Activated T-helper 1 cell treated with anti-CD3 and anti-CD28 coated beads, Interleukin-12 subunit alpha, Interleukin-12 subunit beta, Interleukin-2, Interleukin-4 antibody, amounts not matched to agents 30 ng/mL and 10 ng/mL and 1 ng/mL, durations not matched to agents 14 hours and 24 hours and 36 hours (primary cell): ENCODE measurements around the gene SNAI1. TPM values are rescaled to one million over a fixed set of nuclear protein-coding genes. Genes with fewer than 3 reads are reported as not detected.

Source experiments
- DNase-seq: peaks from one replicate; pipeline ENCODE4 v3.0.0; 2021; ENCODE audit warnings: low spot score
- H3K27ac Mint-ChIP-seq: one replicate; pipeline ENCODE4 v1.8.0; 2021; ENCODE audit warnings: mild to moderate bottlenecking, mixed read lengths
- H3K27me3 Mint-ChIP-seq: one replicate; pipeline ENCODE4 v1.8.0; 2022; ENCODE audit warnings: mild to moderate bottlenecking, moderate library complexity, mixed read lengths; ENCODE audit not compliant: insufficient read depth
- H3K36me3 Mint-ChIP-seq: one replicate; pipeline ENCODE4 v1.8.0; 2021; ENCODE audit warnings: low read depth, mixed read lengths
- H3K4me1 Mint-ChIP-seq: one replicate; pipeline ENCODE4 v1.8.0; 2021; ENCODE audit warnings: low read depth, mixed read lengths
- H3K4me3 Mint-ChIP-seq: one replicate; pipeline ENCODE4 v1.8.0; 2021; ENCODE audit warnings: mild to moderate bottlenecking, moderate library complexity, mixed read lengths
- H3K9me3 Mint-ChIP-seq: one replicate; pipeline ENCODE4 v1.8.0; 2021; ENCODE audit warnings: mixed read lengths
- intact Hi-C: fragments of 100-400 bp; cut with micrococcal nuclease; formaldehyde crosslinking; loops from one replicate; pipeline ENCODE4 v1.15.1; 2024
- total RNA-seq: library from RNA; stranded (reverse); gene quantifications from 2 replicates; pipeline ENCODE4 v1.2.3, GENCODE V29; 2022

The SNAI1 gene
- total RNA-seq, 1 donor from 2014 or later, result 3.9 TPM

DNA sequence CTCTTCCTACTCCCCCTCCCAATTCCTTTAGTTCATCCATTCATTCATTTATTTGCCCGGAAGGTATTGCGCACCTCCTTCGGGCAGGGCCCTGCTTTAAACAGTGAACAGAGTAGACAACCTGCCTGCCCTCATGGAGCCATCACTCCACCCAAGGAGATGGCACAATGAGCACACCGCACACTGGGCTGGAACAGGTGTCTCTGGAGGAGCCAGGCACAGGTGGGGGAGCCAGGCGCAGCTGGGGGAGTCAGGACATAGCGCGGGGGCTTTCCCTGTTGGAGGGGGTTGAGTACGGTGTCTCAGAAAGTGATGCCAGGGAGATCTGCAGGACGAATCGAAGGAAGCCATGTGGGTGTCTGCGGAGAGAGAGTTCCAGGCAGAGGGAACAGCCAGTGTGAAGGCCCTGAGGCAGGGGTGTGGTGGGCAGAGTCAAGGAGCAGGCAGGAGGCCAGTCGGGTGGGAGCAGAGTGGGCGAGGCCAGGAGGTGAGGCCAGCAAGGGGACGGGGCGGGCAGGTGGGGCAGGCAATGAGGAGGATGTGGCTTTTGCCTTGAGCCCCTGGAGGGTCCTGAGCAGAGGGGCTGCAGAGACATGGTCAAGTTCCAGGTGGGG is 46.4 kb downstream of the SNAI1 start:
- no peaks in the 10 kb centered on the region for H3K4me1 Mint-ChIP-seq
- intact Hi-C loops, result no loop called here
- no peak overlapping the region for H3K27ac Mint-ChIP-seq

DNA sequence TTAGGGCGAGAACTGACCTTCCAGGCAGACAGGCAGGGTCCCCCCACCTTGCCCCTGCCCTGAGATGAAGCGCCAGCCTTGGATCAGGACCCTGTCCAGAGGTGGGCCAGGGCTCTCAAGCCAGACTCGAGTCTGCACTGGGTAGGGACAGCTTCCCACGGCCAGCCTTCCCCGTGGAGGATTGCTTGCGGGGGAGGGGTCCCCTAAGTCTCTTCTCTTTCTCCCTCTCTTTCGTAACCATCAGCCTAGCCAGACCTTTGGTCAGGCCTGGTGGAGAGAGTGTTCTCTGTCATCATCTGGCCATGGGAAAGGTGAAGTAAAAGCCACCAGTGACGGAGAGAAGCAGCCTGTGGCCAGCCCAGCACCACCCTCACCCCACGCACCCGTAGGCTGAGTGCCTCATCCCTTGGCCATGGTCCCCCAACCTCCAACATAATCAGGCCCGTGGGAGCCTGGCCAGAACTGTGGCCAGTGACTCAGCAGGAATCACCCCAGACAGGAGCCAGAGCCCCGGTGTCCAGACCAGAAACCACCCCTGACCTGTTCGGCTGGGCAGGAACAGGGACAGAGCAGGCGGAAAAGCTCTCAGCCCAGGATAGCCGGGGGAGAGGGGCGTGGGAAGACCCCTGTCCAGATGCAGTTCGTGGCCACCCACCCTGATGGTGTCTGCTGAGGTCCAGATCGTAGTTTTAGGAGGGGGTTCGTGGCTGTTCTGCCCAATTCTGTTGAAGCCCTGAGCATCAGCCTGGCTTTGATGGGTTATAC is 47.1 kb downstream of the SNAI1 start:
- DNase-seq, result no peak
- Mint-ChIP-seq H3K4me3 (no peak overlapping the region), H3K27me3 (no peaks in the 10 kb centered on the region), H3K9me3 (no peaks in the 10 kb centered on the region), H3K4me1 (no peaks in the 10 kb centered on the region), H3K27ac (no peak overlapping the region), H3K36me3 (no peaks in the 10 kb centered on the region)
- intact Hi-C loops, result no loop called here

More for the DNA sequence above, 46.4 kb downstream of the SNAI1 start:
- no peak for DNase-seq
- no peaks in the 10 kb centered on the region for H3K27me3 Mint-ChIP-seq
- no peaks in the 10 kb centered on the region for H3K9me3 Mint-ChIP-seq
- H3K36me3 Mint-ChIP-seq, result no peaks in the 10 kb centered on the region
- H3K4me3 Mint-ChIP-seq, result no peak overlapping the region

DNA sequence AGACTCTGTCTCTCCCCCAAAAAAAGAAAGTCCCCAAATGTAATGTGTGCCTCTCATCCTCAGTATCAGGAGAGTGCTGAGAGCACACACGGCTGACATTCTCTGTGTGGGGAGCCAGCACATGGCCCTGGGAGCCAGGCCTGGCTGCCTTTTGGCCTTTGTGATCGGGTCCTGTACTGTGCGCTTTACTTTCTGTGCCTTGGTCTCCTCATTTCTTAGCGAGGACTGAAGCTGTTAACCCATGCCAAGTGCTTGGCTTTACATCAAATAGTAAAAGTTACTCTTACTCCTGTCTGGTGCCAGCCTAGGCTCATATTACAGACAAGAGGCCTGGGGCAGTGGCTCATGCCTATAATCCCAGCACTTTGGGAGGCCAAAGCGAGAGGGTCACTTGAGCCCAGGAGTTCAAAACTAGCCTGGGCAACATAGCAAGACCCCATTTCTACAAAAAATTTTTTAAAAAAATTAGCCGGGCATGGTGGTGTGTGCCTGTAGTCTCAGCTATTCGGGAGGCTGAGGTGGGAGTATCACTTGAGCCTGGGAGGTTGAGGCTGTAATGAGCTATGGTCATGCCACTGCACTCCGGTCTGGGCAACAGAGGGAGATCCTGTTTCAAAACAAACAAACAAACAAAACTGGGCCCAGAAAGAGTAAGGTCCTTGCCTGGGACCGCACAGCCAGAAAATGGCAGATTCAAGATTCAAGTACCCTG is 50.3 kb downstream of the SNAI1 start:
- H3K4me3 Mint-ChIP-seq, result no peak overlapping the region
- DNase-seq, result no peak
- H3K27me3 Mint-ChIP-seq, result no peaks in the 10 kb centered on the region
- no peak overlapping the region for H3K27ac Mint-ChIP-seq
- H3K4me1 Mint-ChIP-seq, result no peaks in the 10 kb centered on the region
- no peaks in the 10 kb centered on the region for H3K9me3 Mint-ChIP-seq
- no peaks in the 10 kb centered on the region for H3K36me3 Mint-ChIP-seq
- intact Hi-C loops, result no loop called here

DNA sequence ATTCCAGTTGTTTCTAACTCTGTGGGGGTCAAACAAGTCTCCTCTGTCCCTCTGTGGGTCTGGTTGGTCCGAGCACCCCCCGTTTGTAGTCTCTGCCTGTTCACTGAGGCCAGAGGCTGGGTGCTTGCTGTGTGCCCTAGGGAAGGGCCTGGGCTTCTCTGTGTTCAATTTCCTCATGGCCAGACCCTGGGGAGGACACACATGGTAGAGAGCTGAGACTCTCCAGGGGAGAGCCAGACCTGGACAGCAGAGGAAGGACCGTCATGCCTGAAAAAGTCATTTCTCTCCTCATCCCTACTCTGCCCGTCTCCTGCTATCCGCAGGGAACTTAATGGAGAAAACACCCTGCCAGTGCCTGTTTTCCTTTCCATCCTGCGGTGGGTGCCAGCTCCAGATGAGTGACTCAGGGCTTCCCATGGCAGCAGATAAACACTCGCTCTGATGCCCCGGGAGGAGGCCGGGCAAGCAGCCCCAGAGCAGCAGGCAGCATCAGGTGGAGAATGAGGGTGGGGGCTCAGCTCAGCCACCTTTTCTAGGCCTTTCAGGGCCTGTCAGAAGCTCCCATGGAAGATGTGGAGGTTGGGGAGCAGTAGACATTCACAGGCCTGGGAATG is 51.9 kb downstream of the SNAI1 start:
- H3K4me1 Mint-ChIP-seq, result no peaks in the 10 kb centered on the region
- no peaks in the 10 kb centered on the region for H3K27me3 Mint-ChIP-seq
- intact Hi-C loops, result no loop called here
- H3K9me3 Mint-ChIP-seq, result no peaks in the 10 kb centered on the region
- no peaks in the 10 kb centered on the region for H3K36me3 Mint-ChIP-seq
- DNase-seq, result no peak
- no peak overlapping the region for H3K4me3 Mint-ChIP-seq
- H3K27ac Mint-ChIP-seq, result no peak overlapping the region

DNA sequence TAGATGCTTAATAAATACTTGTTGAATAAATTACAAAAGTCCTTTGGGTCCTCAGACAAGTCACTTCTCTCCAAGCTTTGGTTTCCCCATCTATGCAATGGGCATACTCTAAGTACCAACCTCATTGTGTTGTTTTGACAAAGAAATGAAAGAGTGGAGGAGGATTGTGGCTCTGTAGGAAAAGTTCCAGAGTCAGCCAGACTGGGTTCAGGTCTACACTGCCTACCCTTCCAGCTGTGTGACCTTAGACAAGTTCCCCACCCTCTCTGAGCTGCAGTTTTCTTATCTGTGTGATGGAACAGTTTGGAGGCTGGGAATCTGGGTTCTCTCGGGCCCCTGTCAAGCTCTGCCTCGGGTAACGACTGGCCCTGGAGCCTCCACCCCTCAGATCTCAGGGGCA is 53.9 kb downstream of the SNAI1 start:
- no peaks in the 10 kb centered on the region for H3K4me1 Mint-ChIP-seq
- no peak overlapping the region for H3K27ac Mint-ChIP-seq
- intact Hi-C loops, result no loop called here
- no peaks in the 10 kb centered on the region for H3K9me3 Mint-ChIP-seq
- H3K27me3 Mint-ChIP-seq, result no peaks in the 10 kb centered on the region
- no peaks in the 10 kb centered on the region for H3K36me3 Mint-ChIP-seq
- no peak overlapping the region for H3K4me3 Mint-ChIP-seq
- DNase-seq, result no peak

DNA sequence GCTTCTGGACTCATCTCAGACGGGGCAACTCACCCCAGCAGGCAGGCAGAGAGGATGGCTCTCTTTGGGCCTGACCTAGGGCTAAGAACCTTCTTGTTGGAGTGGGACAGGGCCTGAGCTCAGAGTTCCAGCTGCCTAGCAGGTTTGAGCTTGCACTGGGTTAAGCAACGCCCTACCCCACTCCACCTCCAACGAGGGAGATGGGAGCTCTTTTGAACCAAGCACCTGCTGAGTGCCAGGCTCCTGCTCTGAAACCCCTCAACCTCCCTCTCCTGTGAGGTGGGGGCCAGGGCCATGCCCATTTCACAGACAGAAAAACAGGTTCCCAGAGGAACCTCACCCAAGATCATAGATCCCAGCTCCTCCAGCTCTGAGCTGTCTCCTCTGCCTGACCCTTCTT is 54.3 kb downstream of the SNAI1 start:
- no peak overlapping the region for H3K27ac Mint-ChIP-seq
- no peak for DNase-seq
- H3K27me3 Mint-ChIP-seq, result no peaks in the 10 kb centered on the region
- no peaks in the 10 kb centered on the region for H3K9me3 Mint-ChIP-seq
- H3K36me3 Mint-ChIP-seq, result no peaks in the 10 kb centered on the region
- no peaks in the 10 kb centered on the region for H3K4me1 Mint-ChIP-seq
- intact Hi-C loops, result no loop called here
- H3K4me3 Mint-ChIP-seq, result no peak overlapping the region

DNA sequence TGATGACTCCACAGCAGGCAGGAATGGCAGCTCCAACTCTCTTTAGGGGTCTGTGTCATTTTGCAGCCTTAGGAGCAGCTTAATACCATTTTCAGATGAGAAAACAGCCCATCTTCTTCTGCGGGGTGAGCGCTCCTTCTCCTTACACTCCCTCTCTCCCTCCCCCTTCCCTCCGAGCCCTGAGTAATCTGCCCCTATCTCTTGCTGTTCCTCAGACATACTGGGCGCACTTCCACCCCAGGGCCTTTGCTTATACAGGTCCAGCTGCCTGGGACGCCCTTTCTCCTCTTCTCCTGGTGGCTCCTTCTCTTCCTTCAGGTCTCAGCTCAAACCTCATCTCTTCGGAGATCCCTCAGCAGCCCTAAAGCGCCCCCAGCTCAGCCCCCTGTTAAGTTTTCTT is 54.8 kb downstream of the SNAI1 start:
- Mint-ChIP-seq H3K9me3 (no peaks in the 10 kb centered on the region), H3K4me3 (no peak overlapping the region), H3K27ac (no peak overlapping the region), H3K36me3 (no peaks in the 10 kb centered on the region), H3K4me1 (no peaks in the 10 kb centered on the region), H3K27me3 (no peaks in the 10 kb centered on the region)
- no peak for DNase-seq
- intact Hi-C loops, result no loop called here

DNA sequence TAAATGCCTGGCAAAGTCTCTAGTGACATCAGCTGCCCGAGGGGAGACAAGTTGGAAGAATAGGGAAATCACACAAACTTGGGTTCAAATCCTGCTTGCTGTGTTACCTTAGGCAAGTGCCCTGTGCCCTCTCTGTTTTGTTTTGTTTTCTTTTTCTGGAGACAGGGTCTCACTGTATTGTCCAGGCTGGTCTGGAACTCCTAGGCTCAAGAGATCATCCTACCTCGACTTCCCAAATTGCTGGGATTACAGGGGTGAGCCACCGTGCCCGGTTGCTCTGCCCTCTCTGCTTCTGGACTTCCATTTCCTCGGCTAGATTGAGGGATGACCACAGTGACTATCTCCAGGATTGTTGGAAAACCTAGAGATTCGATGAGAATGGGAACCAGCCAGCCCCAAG is 55.4 kb downstream of the SNAI1 start:
- Mint-ChIP-seq H3K36me3 (no peaks in the 10 kb centered on the region), H3K27ac (no peak overlapping the region), H3K4me3 (no peak overlapping the region), H3K4me1 (no peaks in the 10 kb centered on the region), H3K27me3 (no peaks in the 10 kb centered on the region), H3K9me3 (no peaks in the 10 kb centered on the region)
- intact Hi-C loops, result no loop called here
- no peak for DNase-seq

Other genes with a start within 250 kb of the SNAI1 start
- gene SLC9A8, start 170.2 kb upstream of the SNAI1 start, total RNA-seq, result 16.2 and 20.8 TPM in 2 replicates
- gene SPATA2, start 67.5 kb upstream of the SNAI1 start, total RNA-seq, result 9.7 and 10.4 TPM in 2 replicates
- gene RNF114, start 46.6 kb upstream of the SNAI1 start, total RNA-seq, result 58.7 and 60.3 TPM in 2 replicates
- gene UBE2V1, start 130.2 kb downstream of the SNAI1 start, total RNA-seq, result 166 and 170 TPM in 2 replicates
- gene PEDS1, start 170.7 kb downstream of the SNAI1 start, total RNA-seq, result 30.7 and 33.4 TPM in 2 replicates
- 52.3 and 55.2 TPM in 2 replicates for gene CEBPB, start 207.8 kb downstream of the SNAI1 start, total RNA-seq